B cell (primary cell): Measurements from ENCODE around the gene SLC19A1. TPM values are rescaled to one million over a fixed set of nuclear protein-coding genes. Genes with fewer than 3 reads are reported as not detected.
A peak's percentile ranks its signal among the peaks of the same experiment; 100 is the strongest.

ENCODE experiments used
- ATAC-seq: fragments of 200-7000 bp; cut with Tn5 transposase; one replicate; pipeline ENCODE4 v1.10.0; 2021; ENCODE audit warnings: low read depth, mild to moderate bottlenecking, moderate number of reproducible peaks, moderate library complexity
- CTCF ChIA-PET: fragments of 350-600 bp; sonication (Branson Sonifier 250); formaldehyde crosslinking; loops from one replicate; lab custom pipeline; 2021; ENCODE audit warnings: antibody characterized with exemption, inconsistent platforms; lab: Charles Lee
- POLR2A ChIA-PET: fragments of 350-600 bp; sonication (Branson Sonifier 250); formaldehyde crosslinking; loops from one replicate; lab custom pipeline; 2021; ENCODE audit warnings: antibody characterized with exemption; lab: Charles Lee
- DNase-seq: peaks from one replicate; pipeline ENCODE4 v3.0.0; 2013
- H2AFZ ChIP-seq: 2 replicates; pipeline ENCODE4 v1.6.1; 2012; ENCODE audit warnings: mild to moderate bottlenecking, low read depth, low read length; ENCODE audit not compliant: insufficient read depth, poor library complexity, severe bottlenecking
- H3K27ac ChIP-seq, 2 donors: 1 replicate in 1 of 2; 2 replicates in 1 of 2; pipeline ENCODE4 v1.5.1; 2012 to 2013; ENCODE audit warnings: low read length in 2 of 2, mild to moderate bottlenecking in 2 of 2, moderate library complexity in 1 of 2
- H3K27me3 ChIP-seq, 4 experiments: fragments of 200-600 bp in 1 of 4; sonication (generic) in 1 of 4; replicated peaks in 1 of 4; 1 replicate in 2 of 4; 2 replicates in 2 of 4; pipeline versions ENCODE4 v1.6.1 to v1.7.0; 2013 to 2016; ENCODE audit warnings: low read length in 3 of 4, mild to moderate bottlenecking in 2 of 4, mixed read lengths in 1 of 4, moderate library complexity in 1 of 4; ENCODE audit not compliant: insufficient read depth in 4 of 4, control insufficient read depth in 3 of 4; ENCODE audit errors: control extremely low read depth in 1 of 4
- H3K36me3 ChIP-seq, 2 experiments: replicated peaks in 1 of 2; 1 replicate in 1 of 2; 2 replicates in 1 of 2; pipeline versions ENCODE4 v1.6.1 to v1.7.1; 2013; ENCODE audit warnings: low read length in 1 of 2; ENCODE audit not compliant: insufficient read depth in 2 of 2, control insufficient read depth in 1 of 2; ENCODE audit errors: control extremely low read depth in 1 of 2, extremely low read depth in 1 of 2
- H3K4me1 ChIP-seq, 2 donors: fragments of 200-600 bp in 1 of 2; sonication (generic) in 1 of 2; 1 replicate in 1 of 2; 2 replicates in 1 of 2; pipeline versions ENCODE4 v1.5.1 to v1.6.1; 2013 to 2017; ENCODE audit warnings: low read length in 2 of 2; ENCODE audit not compliant: control insufficient read depth in 2 of 2, insufficient read depth in 2 of 2
- H3K4me2 ChIP-seq: replicated peaks from 2 replicates; pipeline ENCODE3; 2012; ENCODE audit warnings: mild to moderate bottlenecking, low read depth, low read length; ENCODE audit not compliant: poor library complexity, severe bottlenecking
- H3K4me3 ChIP-seq, 5 experiments: fragments of 200-600 bp in 1 of 5; sonication (generic) in 1 of 5; 1 replicate in 3 of 5; 2 replicates in 2 of 5; pipeline versions ENCODE4 v1.5.1 to v1.7.0; 2011 to 2016; ENCODE audit warnings: low read length in 4 of 5, mild to moderate bottlenecking in 4 of 5, low read depth in 2 of 5, control low read depth in 1 of 5, moderate library complexity in 1 of 5; ENCODE audit not compliant: insufficient read depth in 1 of 5; ENCODE audit errors: control extremely low read depth in 1 of 5, extremely low read depth in 1 of 5
- H3K79me2 ChIP-seq: fragments of 200-600 bp; sonication (generic); one replicate; pipeline ENCODE4 v1.6.0; 2016; ENCODE audit warnings: low read length; ENCODE audit not compliant: control insufficient read depth, insufficient read depth
- H3K9ac ChIP-seq: fragments of 200-600 bp; sonication (generic); 2 replicates; pipeline ENCODE4 v1.6.1; 2017; ENCODE audit warnings: mild to moderate bottlenecking, low read length, moderate library complexity
- H3K9me3 ChIP-seq, 3 donors: one replicate each; pipeline versions ENCODE4 v1.6.1 to v1.7.1; 2013; ENCODE audit warnings: low read length in 2 of 3; ENCODE audit not compliant: control insufficient read depth in 2 of 3, insufficient read depth in 1 of 3; ENCODE audit errors: control extremely low read depth in 1 of 3
- H4K20me1 ChIP-seq: 2 replicates; pipeline ENCODE4 v1.6.0; 2012; ENCODE audit warnings: mild to moderate bottlenecking, low read length; ENCODE audit not compliant: insufficient read depth, control insufficient read depth, poor library complexity, severe bottlenecking
- H3K27ac Mint-ChIP-seq: one replicate; pipeline ENCODE4 v1.8.0; 2021; ENCODE audit warnings: mixed read lengths
- H3K27me3 Mint-ChIP-seq: one replicate; pipeline ENCODE4 v1.8.0; 2021; ENCODE audit warnings: mixed read lengths
- H3K4me1 Mint-ChIP-seq: one replicate; pipeline ENCODE4 v1.8.0; 2021; ENCODE audit warnings: mixed read lengths
- H3K4me3 Mint-ChIP-seq: one replicate; pipeline ENCODE4 v1.8.0; 2021; ENCODE audit warnings: mixed read lengths
- H3K9me3 Mint-ChIP-seq: one replicate; pipeline ENCODE4 v1.8.0; 2022; ENCODE audit warnings: mixed read lengths; ENCODE audit not compliant: insufficient read depth
- CTCF ChIP-seq: fragments of 200-600 bp; IDR thresholded peaks from one replicate; pipeline ENCODE4 v1.8.0; 2022; ENCODE audit warnings: antibody characterized with exemption, mild to moderate bottlenecking
- EZH2 ChIP-seq: IDR thresholded peaks from 2 replicates; pipeline ENCODE4 v1.6.1; 2012; ENCODE audit warnings: borderline replicate concordance, low read depth, mild to moderate bottlenecking, moderate library complexity, low read length; ENCODE audit not compliant: insufficient read depth, poor library complexity, severe bottlenecking
- WGBS: methylation state at CpG from one replicate; pipeline ENCODE4 v1.1.5; 2013; ENCODE audit warnings: missing lambda C conversion rate; ENCODE audit not compliant: insufficient coverage; 5-methylcytosine and 5-hydroxymethylcytosine counted together
- intact Hi-C: fragments of 100-400 bp; cut with micrococcal nuclease; formaldehyde crosslinking; loops from one replicate; pipeline ENCODE4 v1.10.0; 2022
- polyA plus RNA-seq: library from polyadenylated mRNA; depleted of rRNA; stranded (reverse); fragments of >200 nt; gene quantifications from 2 replicates; pipeline ENCODE4 v1.2.3, GENCODE V29; 2012
- total RNA-seq, 2 donors: library from RNA; stranded (reverse); fragments of 120-200 nt in 1 of 2; gene quantifications; 1 replicate in 1 of 2; 2 replicates in 1 of 2; pipeline versions ENCODE4 v1.2.3 to v1.2.4, GENCODE V29; 2013 to 2022

The SLC19A1 gene
- total and polyA plus RNA-seq, 2 donors (not counting 1 experiment from before 2014, with no cell fraction given), result 8.7 to 10.1 TPM

- intact Hi-C loops, result loop anchor here (1.0 kb wide), 2 partner anchors 13 to 36 kb away; partner anchors contain the start of gene SLC19A1
- H3K27me3 Mint-ChIP-seq, result no peaks in the 10 kb centered on the region
- no peaks in the 10 kb centered on the region for H3K9me3 ChIP-seq
- ChIA-PET POLR2A (no interaction called here), CTCF (interaction anchor here (1.9 kb wide), 1 partner anchor 41 kb away, joined by 33 read pairs; no protein-coding TSS in a partner anchor)
- no peaks in the 10 kb centered on the region for H3K79me2 ChIP-seq
- H3K27ac Mint-ChIP-seq, result no peak overlapping the region
- H3K4me3 ChIP-seq, result peak overlapping the region in 4 of 5 experiments; percentile 36 to 65 (median 52)
- peak overlapping the region; percentile 80 for H3K4me2 ChIP-seq
- TF ChIP-seq EZH2, result no peak
- no peak for TF ChIP-seq CTCF
- WGBS, result 0% methylated on average over 11 of the region's 34 CpGs
- H3K4me1 ChIP-seq, result peaks cover 28 to 46% of the 10 kb centered on the region in 2 donors
- H3K9me3 Mint-ChIP-seq, result no peaks in the 10 kb centered on the region
- ATAC-seq (no peak), DNase-seq (no peak)
- no peaks in the 10 kb centered on the region for H3K36me3 ChIP-seq
- H3K4me1 Mint-ChIP-seq, result peaks cover 32% of the 10 kb centered on the region
- H3K9ac ChIP-seq, result peak overlapping the region; percentile 66
- no peaks in the 10 kb centered on the region for H4K20me1 ChIP-seq
- H3K4me3 Mint-ChIP-seq, result no peak overlapping the region
- no peaks in the 10 kb centered on the region for H3K27me3 ChIP-seq
- H3K27ac ChIP-seq, result no peak overlapping the region
- peak overlapping the region; percentile 74 for H2AFZ ChIP-seq
Measured at GRCh38 chr21:45555251-45555556, 13.0 kb upstream of the SLC19A1 start.

GRCh38 chr21:45554477-45555175 lies 12.4 kb upstream of the SLC19A1 start:
- ATAC-seq (peak; percentile 83), DNase-seq (peak; percentile 89)
- peaks cover 34 to 52% of the 10 kb centered on the region in 2 donors for H3K4me1 ChIP-seq
- intact Hi-C loops, result loop anchor here (1.0 kb wide), 2 partner anchors 12 to 37 kb away; partner anchors contain the start of gene SLC19A1
- H3K4me3 ChIP-seq, result peak overlapping the region; percentile 75 to 93 (median 85)
- H3K9me3 Mint-ChIP-seq, result no peaks in the 10 kb centered on the region
- H3K79me2 ChIP-seq, result no peaks in the 10 kb centered on the region
- no peaks in the 10 kb centered on the region for H3K27me3 ChIP-seq
- peak overlapping the region; percentile 90 for H3K9ac ChIP-seq
- H3K9me3 ChIP-seq, result no peaks in the 10 kb centered on the region
- TF ChIP-seq EZH2 (no peak), CTCF (peak; percentile 76)
- H3K4me2 ChIP-seq, result peak overlapping the region; percentile 97
- WGBS, result under 1% methylated on average over 42 of the region's 53 CpGs
- peak overlapping the region; percentile 92 for H2AFZ ChIP-seq
- no peaks in the 10 kb centered on the region for H4K20me1 ChIP-seq
- no peaks in the 10 kb centered on the region for H3K36me3 ChIP-seq
- ChIA-PET CTCF (no interaction called here), POLR2A (no interaction called here)
- peak overlapping the region; percentile 95 for H3K4me3 Mint-ChIP-seq
- peak overlapping the region; percentile 34 to 63 for H3K27ac ChIP-seq
- H3K27ac Mint-ChIP-seq, result peak overlapping the region; percentile 87
- peaks cover 38% of the 10 kb centered on the region for H3K4me1 Mint-ChIP-seq
- H3K27me3 Mint-ChIP-seq, result no peaks in the 10 kb centered on the region
